ENCODE measurements around the gene CARM1. TPM values are rescaled to one million over a fixed set of nuclear protein-coding genes. Genes with fewer than 3 reads are reported as not detected.
"Not testable (repeated sequence)": the region's sequence is repeated elsewhere in the genome, so short reads cannot be mapped to it uniquely, and the experiment has no call there.

CARM1 gene
- total RNA-seq, 2 donors from 2014 or later = 18.5 to 21.2 TPM

- no peak for TF ChIP-seq CTCF (IDR thresholded peaks at IDR 0.05)
- no peak for DNase-seq (ENCODE audit: low spot score)
- Histone ChIP-seq H3K36me3 (no peaks in the 10 kb centered on the region), H3K27ac (peak overlapping the region; percentile 33 to 67), H3K27me3 (replicated peaks; ENCODE audit: insufficient read depth) (no peaks in the 10 kb centered on the region), H3K9me3 (no peaks in the 10 kb centered on the region), H3K4me3 (peak overlapping the region; percentile 84), H3K4me1 (ENCODE audit: control insufficient read depth in 1 of 2, low read depth in 2 of 2) (peaks cover 21 to 38% of the 10 kb centered on the region in 2 donors)
- no peak for ATAC-seq (ENCODE audit: insufficient number of reproducible peaks, low FRiP score, low read depth)
Observed at GRCh38 chr19:10872546-10873107, 1.3 kb downstream of the CARM1 start.

- no peaks in the 10 kb centered on the region for H3K9me3 ChIP-seq
- H3K27ac ChIP-seq = no peak overlapping the region
- H3K4me3 ChIP-seq = no peak overlapping the region
- H3K27me3 ChIP-seq (replicated peaks; ENCODE audit: insufficient read depth) = no peaks in the 10 kb centered on the region
- no peak for ATAC-seq (ENCODE audit: insufficient number of reproducible peaks, low FRiP score, low read depth)
- no peak for DNase-seq (ENCODE audit: low spot score)
- peaks cover 29 to 43% of the 10 kb centered on the region in 2 donors for H3K4me1 ChIP-seq (ENCODE audit: control insufficient read depth in 1 of 2, low read depth in 2 of 2)
- no peak for TF ChIP-seq CTCF (IDR thresholded peaks at IDR 0.05)
- H3K36me3 ChIP-seq = no peaks in the 10 kb centered on the region
Observed at GRCh38 chr19:10874024-10874423, 2.7 kb downstream of the CARM1 start.

GRCh38 chr19:10876459-10877240, 5.3 kb downstream of the CARM1 start:
- no peak overlapping the region for H3K4me3 ChIP-seq
- peaks cover 29 to 43% of the 10 kb centered on the region in 2 donors for H3K4me1 ChIP-seq (ENCODE audit: control insufficient read depth in 1 of 2, low read depth in 2 of 2)
- no peak for TF ChIP-seq CTCF (IDR thresholded peaks at IDR 0.05)
- no peak for ATAC-seq (ENCODE audit: insufficient number of reproducible peaks, low FRiP score, low read depth)
- no peaks in the 10 kb centered on the region for H3K36me3 ChIP-seq
- peak; percentile 25 for DNase-seq (ENCODE audit: low spot score)
- H3K27me3 ChIP-seq (replicated peaks; ENCODE audit: insufficient read depth) = no peaks in the 10 kb centered on the region
- no peaks in the 10 kb centered on the region for H3K9me3 ChIP-seq
- peak overlapping the region; percentile 45 to 54 for H3K27ac ChIP-seq

GRCh38 chr19:10877608-10878007, 6.3 kb downstream of the CARM1 start:
- ATAC-seq (ENCODE audit: insufficient number of reproducible peaks, low FRiP score, low read depth); H3K4me3 ChIP-seq; H3K36me3 ChIP-seq; H3K9me3 ChIP-seq; H3K27me3 ChIP-seq (replicated peaks; ENCODE audit: insufficient read depth); DNase-seq (ENCODE audit: low spot score): not testable (repeated sequence)
- peak overlapping the region; percentile 45 to 54 for H3K27ac ChIP-seq
- peaks cover 36 to 49% of the 10 kb centered on the region in 2 donors for H3K4me1 ChIP-seq (ENCODE audit: control insufficient read depth in 1 of 2, low read depth in 2 of 2)

- DNase-seq (ENCODE audit: low spot score) (no peak), ATAC-seq (ENCODE audit: insufficient number of reproducible peaks, low FRiP score, low read depth) (no peak)
- peak overlapping the region in 1 of 2 donors; percentile 54 for H3K27ac ChIP-seq
- H3K4me1 ChIP-seq (ENCODE audit: control insufficient read depth in 1 of 2, low read depth in 2 of 2) = peaks cover 31 to 47% of the 10 kb centered on the region in 2 donors
- no peak for TF ChIP-seq CTCF (IDR thresholded peaks at IDR 0.05)
- no peaks in the 10 kb centered on the region for H3K27me3 ChIP-seq (replicated peaks; ENCODE audit: insufficient read depth)
- no peaks in the 10 kb centered on the region for H3K36me3 ChIP-seq
- no peak overlapping the region for H3K4me3 ChIP-seq
- H3K9me3 ChIP-seq = no peaks in the 10 kb centered on the region
Observed at GRCh38 chr19:10878253-10878652, 6.9 kb downstream of the CARM1 start.

Measured in thoracic aorta (tissue), 2 donors.